ENCODE results near the gene ADORA2A.

ADORA2A gene

DNA sequence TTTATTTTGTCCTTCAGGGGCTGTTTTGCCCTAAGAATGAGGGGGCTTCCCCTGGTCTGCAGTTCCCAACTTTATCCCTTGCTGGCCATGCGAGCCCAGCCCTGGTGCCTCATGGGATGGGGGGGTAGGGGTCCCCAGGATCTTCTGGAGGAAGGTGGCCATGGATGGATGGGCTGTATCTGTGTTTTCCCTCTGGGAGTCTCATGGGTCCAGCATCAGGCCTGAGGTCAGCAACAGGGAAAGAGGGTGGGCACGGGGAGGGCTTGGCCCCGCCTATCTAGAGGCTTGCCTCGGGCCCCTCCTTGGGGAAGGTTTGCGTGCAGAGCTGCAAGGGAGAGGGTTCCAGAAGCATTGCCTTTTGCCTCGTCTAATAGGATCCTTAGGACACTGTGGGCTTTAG, 10.8 kb upstream of the ADORA2A start:
- H3K27ac Mint-ChIP-seq, result no peak overlapping the region
- H3K9me3 Mint-ChIP-seq, result no peaks in the 10 kb centered on the region
- peaks cover 39% of the 10 kb centered on the region for H3K4me1 Mint-ChIP-seq
- peaks cover 8% of the 10 kb centered on the region for H3K27me3 Mint-ChIP-seq (ENCODE audit: low read depth, poor library complexity)
- H3K36me3 Mint-ChIP-seq (ENCODE audit: low read depth), result peaks cover 9% of the 10 kb centered on the region
- DNase-seq, result no peak
- TF ChIP-seq, protein P1, sequence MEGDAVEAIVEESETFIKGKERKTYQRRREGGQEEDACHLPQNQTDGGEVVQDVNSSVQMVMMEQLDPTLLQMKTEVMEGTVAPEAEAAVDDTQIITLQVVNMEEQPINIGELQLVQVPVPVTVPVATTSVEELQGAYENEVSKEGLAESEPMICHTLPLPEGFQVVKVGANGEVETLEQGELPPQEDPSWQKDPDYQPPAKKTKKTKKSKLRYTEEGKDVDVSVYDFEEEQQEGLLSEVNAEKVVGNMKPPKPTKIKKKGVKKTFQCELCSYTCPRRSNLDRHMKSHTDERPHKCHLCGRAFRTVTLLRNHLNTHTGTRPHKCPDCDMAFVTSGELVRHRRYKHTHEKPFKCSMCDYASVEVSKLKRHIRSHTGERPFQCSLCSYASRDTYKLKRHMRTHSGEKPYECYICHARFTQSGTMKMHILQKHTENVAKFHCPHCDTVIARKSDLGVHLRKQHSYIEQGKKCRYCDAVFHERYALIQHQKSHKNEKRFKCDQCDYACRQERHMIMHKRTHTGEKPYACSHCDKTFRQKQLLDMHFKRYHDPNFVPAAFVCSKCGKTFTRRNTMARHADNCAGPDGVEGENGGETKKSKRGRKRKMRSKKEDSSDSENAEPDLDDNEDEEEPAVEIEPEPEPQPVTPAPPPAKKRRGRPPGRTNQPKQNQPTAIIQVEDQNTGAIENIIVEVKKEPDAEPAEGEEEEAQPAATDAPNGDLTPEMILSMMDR (IDR thresholded peaks at IDR 0.05), result no peak
- H3K4me3 Mint-ChIP-seq, result no peak overlapping the region

DNA sequence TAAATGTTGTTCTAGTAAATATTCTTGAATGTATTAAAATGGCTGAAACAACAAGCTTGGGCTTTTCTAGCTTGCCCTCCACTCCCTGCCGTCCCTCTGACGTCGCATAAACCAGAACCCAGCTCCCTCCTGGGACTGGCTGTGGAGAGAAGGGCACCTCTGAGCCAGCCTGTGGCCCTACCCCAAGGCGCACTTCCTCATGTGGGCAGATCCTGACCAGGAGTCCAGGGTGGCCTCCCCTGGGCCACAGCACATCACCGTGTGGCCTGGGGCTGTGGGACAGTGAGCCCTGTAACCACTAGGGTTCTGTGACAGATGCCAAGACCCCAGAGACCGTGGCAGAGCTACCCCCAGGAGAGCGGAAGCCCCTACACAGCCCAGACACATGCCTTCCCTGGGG, 10.2 kb upstream of the ADORA2A start:
- Mint-ChIP-seq H3K4me1 (peaks cover 33% of the 10 kb centered on the region), H3K36me3 (ENCODE audit: low read depth) (peaks cover 9% of the 10 kb centered on the region), H3K27ac (no peak overlapping the region), H3K4me3 (no peak overlapping the region), H3K27me3 (ENCODE audit: low read depth, poor library complexity) (peaks cover 12% of the 10 kb centered on the region), H3K9me3 (no peaks in the 10 kb centered on the region)
- DNase-seq, result no peak
- TF ChIP-seq, protein P1 (IDR thresholded peaks at IDR 0.05), result no peak

DNA sequence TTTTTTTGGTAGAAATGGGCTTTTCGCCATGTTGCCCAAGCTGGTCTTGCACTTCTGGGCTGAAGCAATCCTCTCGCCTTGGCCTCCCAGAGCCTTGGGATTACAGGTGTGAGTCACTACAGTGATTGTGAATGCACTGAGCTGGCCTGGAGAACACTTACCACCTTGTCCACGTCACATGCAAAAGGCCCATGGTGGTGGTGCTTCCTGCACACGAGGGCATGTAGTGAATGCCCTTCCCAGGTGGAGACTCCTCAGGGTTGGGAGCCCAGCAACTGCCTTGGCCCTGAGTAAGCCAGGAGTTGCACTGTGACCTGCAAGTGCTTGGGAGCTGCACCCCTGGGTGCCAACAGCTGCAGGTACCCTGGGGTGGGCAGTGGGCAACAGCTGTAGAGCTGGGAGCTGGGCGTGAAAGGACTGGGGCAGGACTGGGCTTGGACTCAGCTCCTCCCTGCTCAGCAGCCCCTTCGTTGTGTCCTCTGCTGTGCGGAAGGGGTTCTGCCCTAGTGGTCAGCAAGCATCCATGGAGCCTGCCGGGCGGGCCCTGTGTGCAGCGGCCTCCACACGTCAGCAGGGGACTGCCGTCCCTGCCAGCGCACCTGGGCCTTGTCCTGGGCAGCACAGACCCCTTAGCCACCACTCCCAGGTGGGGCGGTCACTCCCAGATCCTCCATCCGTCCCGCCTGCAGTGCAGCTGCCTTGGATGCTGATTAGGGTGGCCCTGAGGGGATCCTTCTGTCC, 9.3 kb upstream of the ADORA2A start:
- no peak for DNase-seq
- TF ChIP-seq, protein P1 (IDR thresholded peaks at IDR 0.05), result no peak
- Mint-ChIP-seq H3K36me3 (ENCODE audit: low read depth) (peaks cover 9% of the 10 kb centered on the region), H3K27ac (no peak overlapping the region), H3K9me3 (no peaks in the 10 kb centered on the region), H3K27me3 (ENCODE audit: low read depth, poor library complexity) (peaks cover 20% of the 10 kb centered on the region), H3K4me3 (no peak overlapping the region), H3K4me1 (peaks cover 24% of the 10 kb centered on the region)

DNA sequence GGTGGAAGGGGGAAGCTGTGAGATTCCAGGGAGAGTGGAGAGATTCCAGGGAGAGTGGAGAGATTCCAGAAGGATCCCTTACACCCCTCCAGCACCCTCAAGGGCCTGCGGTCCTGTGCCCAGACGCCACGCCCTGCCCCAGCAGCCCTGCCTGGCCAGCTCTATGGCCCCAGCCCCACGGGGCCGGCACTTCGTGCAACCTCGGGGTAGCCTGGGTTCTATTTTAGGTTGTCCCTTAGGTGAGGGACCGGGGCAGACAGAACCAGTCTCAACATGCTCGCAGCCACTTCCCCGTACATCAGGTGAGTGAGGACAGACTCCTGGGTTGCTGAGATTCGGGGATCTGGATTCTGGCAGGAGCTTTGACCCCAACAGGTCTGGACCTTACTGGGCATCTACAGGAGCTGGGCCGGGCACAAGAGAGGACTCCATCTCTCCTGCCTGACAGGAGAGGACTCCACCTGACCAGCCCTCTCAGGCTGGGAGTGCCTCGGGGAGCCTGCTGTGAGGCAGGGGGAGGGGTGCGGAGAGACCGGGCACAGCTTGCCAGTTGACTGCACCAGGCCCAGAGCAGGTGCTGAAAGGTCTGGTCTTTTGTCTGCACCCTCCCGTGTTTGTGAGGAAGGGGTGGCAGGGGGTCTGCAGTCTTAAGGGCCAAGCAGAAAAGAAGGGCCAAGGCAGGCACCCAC, 8.5 kb upstream of the ADORA2A start:
- Mint-ChIP-seq H3K4me1 (peaks cover 16% of the 10 kb centered on the region), H3K36me3 (ENCODE audit: low read depth) (peaks cover 7% of the 10 kb centered on the region), H3K9me3 (no peaks in the 10 kb centered on the region), H3K27me3 (ENCODE audit: low read depth, poor library complexity) (peaks cover 25% of the 10 kb centered on the region), H3K27ac (no peak overlapping the region), H3K4me3 (no peak overlapping the region)
- no peak for DNase-seq
- TF ChIP-seq, protein P1 (IDR thresholded peaks at IDR 0.05), result no peak

DNA sequence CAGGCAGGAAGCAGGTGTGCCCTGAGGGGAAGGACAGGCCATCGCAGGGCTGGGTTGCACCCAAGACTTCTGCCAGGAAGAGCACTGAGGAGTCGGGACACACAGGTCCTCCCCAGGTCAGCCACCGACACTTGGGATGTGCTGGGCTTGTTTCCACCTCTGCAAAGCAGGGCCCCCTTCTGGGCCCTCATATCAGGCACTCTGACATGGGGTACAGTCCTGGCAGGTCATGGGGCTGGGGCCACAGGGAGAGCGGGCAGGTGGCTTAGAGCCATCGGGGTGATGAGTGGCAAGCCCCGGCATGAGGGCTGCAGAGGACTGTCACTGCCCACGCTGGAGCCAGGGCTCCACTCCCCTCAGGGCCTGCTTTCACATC, 7.9 kb upstream of the ADORA2A start:
- Mint-ChIP-seq H3K27me3 (ENCODE audit: low read depth, poor library complexity) (peaks cover 30% of the 10 kb centered on the region), H3K27ac (no peak overlapping the region), H3K9me3 (no peaks in the 10 kb centered on the region), H3K4me1 (peaks cover 10% of the 10 kb centered on the region), H3K36me3 (ENCODE audit: low read depth) (peaks cover 5% of the 10 kb centered on the region), H3K4me3 (no peak overlapping the region)
- TF ChIP-seq, protein P1 (IDR thresholded peaks at IDR 0.05), result no peak
- DNase-seq, result no peak
